Fibroblast of gingiva (primary cell): ENCODE data around the gene EXOC2.
"Not testable (repeated sequence)": the region's sequence is repeated elsewhere in the genome, so short reads cannot be mapped to it uniquely, and the experiment has no call there.

Experiments used
- DNase-seq: peaks from one replicate; pipeline ENCODE4 v3.0.0-alpha.2; 2011; ENCODE audit warnings: low read depth

EXOC2 gene

DNA sequence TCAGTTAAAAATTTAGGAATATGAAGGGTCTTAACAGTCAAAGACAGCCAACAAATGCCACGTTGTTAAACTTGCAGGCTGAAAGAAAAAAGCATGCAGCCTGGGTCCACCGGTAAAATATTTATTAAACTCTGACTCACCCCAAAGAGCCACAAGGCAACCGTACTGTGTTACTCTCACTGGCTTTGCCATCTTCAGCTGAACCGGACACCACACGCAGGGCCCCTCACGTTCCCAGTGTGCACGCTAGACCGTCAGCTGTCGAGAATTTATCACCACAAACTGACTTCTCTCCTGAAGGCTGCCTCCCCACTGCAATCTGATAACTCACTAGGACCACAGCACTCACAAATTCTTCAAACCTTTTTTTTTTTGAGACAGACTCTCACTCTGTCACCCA, 66.7 kb downstream of the EXOC2 start:
- DNase-seq: peak; percentile 61

DNA sequence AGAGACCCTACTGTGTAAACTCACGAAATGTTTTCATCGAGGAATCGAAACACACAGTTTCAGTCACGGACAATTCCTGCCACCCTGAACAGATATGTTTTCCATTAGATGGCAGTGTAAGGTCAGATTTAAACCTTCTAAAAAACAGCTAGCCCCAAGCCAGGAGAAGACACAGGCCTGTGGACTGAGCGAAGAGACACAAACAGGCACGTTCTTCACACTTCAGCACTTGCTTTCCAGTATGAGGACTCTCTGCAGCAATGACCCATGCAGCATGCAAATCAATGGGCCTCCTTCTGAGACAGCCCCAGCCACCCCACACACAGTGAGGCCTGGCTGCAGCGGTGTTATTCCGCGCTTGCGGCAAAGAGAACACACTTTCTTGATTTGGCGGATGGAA, 68.0 kb downstream of the EXOC2 start:
- peak; percentile 73 for DNase-seq

DNA sequence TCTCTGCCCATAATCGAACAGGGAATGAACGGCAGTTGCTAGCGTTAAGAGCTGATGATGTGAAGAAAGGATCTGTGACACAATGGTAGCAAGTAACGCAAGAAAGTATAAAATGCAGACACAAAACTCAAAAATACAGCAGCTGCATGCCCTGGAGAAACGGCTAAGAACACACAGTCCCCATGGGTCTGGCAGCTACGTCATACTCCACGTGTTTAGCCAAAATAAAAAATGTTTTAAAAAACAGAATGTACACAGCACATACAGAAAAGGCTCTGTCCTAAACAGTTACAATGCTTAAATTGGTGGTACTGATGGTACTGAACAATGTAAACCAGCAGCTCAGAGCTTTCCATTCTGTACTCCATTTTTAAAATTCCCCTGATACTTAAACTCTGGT, 70.5 kb downstream of the EXOC2 start:
- no peak for DNase-seq

DNA sequence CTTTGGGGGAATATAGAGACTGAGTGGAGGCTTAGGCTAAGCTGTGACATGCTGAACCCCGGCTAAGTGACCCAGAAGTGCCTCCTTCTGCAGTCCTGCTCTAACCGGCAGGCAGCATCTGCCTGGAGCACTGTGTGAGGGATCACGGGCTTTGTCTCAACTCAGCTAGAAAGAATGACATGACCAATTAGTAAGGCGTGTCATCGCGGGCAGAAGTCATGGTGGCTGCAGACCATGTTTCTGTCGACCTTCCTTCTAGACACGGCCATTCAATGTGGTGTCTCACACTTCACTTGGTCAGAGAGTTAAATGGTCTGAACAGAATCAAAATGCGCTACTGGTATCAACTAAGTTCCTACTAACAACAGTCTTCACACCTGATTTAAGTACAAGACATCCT, 71.0 kb downstream of the EXOC2 start:
- DNase-seq: no peak

DNA sequence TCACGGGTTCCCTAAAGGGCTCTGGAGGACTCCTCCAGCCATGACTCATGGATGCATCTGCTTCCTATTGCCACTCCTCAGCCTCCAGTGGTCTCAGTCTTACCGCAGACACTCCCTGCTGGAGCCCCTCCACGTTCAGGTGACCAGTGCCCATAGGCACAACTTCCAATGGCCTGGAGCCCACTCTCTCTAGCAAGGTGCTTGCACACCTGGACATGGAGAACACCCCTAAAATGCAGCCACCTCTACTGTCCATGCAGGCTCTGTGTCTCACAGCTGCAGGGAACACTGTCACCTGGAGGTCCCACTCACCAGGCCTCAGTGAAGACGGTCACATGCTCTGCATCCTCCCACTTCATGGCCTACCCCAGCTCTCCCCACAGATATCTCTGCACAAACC, 72.0 kb downstream of the EXOC2 start:
- DNase-seq: no peak

DNA sequence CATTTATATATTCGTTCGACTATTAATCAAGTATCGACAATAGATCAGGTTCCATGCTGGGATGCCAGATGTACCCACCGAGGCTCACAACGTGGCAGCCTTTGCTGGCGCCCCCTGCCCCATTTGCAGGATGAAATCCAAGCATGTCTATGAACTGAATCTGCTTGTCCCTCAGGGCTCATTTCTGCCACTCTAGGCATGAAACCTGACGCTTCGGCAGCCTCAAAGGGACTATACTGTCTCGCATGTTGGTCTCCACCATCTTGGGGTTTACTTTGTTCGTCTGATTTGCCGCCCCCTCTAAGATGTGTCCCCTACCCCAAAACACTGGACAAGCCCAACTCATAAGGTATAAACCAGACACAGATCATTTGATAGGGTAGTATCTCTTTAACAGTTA, 72.8 kb downstream of the EXOC2 start:
- DNase-seq: no peak

DNA sequence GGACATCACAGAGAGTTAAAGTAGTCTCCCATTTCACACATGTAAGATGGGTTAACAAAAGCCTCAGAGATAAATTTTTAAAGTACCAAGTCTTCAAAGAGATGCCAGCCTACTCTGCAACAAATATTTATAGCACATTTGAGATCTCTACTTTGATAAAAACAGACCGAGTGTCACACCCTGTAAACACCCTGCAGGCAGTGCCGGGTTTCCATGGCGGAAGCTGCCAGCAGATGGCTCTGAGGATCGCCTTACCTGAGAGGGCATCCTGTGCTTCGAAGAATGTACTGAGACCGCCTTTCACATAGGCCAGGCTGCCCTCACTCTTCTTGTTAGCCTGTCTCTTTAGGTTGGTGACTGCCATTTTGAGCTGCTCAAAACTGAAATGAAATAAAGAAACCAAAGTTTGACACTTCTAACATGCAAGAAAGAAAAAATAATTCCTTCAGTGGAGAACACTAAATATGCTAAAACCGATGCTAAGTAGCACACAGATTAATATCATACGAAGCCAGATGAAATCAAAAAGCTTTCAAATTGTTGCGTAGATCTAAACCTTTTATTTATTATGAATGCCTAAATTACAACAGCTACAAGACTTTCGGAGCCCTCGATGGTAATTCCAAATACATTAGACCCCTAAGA, 75.4 kb downstream of the EXOC2 start:
- no peak for DNase-seq

DNA sequence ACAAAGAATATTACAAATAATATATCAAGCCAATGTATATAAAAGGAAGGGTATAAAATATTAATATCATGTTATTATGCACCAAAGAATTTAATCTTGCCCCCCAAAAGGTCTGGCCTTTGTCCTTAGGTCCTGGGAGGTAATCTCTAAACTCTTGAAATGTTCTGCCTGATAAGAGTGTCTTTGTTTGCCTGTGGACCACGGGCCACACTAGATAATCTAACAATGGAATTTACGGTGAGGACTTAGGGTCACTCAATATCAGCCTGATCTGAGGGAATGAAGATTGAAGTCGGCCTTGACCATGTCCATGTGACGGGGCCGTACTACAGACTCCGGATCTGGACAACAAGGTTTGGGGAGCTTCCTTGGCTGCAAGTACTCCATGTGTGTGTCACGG, 79.0 kb downstream of the EXOC2 start:
- no peak for DNase-seq

DNA sequence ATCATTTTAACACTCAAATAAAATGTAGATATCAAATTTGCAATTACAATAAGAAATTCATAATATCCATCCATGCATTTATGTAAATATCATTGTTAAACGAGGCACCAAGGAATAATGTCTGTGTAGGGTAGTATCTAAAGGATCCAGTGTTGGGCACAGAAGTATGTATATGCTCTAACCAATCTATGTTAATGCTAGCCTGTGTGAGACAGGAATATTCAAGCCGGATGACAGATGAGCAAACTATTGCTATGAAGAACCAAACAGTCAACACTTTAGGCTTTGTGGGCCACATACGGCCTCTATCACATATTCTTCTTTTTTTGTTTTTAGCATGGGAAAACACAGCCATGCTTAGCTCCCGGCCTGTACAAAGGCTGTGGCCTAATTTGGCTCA, 81.0 kb downstream of the EXOC2 start:
- DNase-seq: no peak

DNA sequence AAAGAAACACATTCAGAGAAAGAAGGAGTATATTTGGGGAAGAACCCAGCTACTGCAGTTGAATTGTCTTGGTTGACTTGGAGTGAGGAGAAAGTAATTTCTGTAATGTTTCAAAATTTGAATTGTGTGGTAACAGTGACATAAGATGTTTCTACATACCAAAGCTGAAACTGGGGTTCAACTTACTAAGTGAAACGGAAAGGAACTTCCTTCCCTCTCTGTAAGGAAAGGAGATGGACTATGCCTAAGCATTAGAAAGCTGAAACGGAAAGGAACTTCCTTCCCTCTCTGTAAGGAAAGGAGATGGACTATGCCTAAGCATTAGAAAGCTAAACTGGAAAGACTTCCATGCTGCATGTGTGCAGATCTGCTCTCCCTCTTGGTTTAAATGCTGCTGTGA, 82.1 kb downstream of the EXOC2 start:
- peak; percentile 14 for DNase-seq

DNA sequence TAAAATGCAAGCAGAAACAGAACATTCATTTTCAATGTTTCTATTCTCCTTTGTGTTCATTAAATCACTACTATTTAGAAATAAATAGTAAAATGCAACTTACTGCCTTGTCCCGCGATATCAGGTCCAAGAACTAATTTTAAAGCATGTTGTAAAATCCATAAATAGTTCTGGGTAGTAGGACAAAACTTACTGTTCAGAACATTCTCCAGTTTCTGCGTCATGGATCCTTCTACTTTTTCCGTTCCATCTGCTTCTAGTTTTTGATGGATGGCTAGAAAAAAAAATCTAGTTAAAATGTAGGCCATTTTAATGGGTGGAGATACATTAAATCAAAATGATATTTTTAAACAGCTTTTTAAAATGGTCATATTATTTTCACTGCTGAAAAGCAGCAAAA, 83.0 kb downstream of the EXOC2 start:
- no peak for DNase-seq

DNA sequence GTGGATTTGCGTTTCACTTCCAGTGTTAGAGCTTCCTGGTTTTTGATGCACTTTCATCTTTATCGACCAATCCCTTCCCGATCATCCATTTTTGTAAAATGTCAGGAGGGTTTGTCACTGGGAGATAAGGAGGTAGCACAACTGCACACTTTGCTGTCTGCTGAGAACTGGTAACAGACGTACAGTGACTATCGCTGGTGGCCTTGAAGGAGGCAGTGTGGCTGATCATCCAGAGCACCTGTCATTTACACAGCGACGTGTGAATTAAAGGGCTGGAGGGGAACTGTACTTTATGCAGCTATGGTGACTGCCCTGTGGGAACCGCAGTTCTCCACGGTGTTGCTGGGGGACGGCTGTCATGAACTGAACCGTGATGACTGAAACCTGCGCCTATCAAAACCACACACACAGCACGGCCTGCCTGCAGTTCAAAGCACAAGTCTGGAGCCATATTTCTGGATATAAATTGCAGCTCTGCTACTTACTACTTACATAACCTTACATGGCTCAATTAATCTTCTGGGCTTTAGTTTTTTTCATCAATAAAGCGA, 86.0 kb downstream of the EXOC2 start:
- no peak for DNase-seq

DNA sequence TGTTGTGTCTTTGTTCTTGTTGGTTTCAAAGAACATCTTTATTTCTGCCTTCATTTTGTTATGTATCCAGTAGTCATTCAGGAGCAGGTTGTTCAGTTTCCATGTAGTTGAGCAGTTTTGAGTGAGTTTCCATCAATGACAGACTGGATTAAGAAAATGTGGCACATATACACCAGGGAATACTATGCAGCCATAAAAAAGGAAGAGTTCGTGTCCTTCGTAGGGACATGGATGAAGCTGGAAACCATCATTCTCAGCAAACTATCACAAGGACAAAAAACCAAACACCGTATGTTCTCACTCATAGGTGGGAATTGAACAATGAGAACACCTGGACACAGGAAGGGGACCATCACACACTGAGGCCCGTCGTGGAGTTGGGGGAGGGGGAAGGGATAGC, 87.0 kb downstream of the EXOC2 start:
- not testable (repeated sequence) for DNase-seq

DNA sequence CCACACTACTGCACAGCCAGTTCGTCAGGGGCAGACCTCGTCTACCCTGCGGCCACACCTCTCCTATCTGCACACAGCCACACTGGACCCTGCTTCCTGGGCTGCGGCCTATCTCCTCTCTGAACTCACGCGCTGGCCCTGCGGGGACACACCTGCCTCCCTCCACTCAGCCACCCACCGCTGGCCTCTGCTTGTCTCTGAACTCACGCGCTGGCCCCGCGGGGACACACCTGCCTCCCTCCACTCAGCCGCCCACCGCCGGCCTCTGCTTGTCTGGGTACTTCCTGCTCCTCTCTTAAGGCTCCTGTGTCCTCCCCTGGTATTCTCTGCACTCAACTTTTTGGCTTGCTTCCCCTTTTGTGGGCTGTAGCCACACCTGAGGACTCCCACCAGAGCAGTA, 88.4 kb downstream of the EXOC2 start:
- no peak for DNase-seq

DNA sequence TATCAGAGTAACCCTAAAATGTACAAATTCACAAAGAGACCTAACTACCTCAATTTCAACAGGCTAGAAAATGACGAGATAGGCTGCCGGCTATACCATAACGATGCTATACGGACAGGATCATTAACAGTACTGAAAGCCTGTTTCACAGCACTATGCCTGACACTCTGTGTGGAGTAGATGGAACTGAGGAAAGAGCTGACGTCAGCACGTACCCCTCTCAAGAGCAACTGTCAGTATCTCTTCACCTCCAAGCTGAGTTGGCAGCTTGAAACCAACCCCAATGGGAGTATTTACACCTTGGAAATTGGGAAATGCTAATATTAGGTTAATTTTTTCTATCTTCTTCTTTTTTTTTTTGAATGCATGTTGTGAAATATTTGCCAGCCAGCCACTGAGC, 89.7 kb downstream of the EXOC2 start:
- DNase-seq: no peak

DNA sequence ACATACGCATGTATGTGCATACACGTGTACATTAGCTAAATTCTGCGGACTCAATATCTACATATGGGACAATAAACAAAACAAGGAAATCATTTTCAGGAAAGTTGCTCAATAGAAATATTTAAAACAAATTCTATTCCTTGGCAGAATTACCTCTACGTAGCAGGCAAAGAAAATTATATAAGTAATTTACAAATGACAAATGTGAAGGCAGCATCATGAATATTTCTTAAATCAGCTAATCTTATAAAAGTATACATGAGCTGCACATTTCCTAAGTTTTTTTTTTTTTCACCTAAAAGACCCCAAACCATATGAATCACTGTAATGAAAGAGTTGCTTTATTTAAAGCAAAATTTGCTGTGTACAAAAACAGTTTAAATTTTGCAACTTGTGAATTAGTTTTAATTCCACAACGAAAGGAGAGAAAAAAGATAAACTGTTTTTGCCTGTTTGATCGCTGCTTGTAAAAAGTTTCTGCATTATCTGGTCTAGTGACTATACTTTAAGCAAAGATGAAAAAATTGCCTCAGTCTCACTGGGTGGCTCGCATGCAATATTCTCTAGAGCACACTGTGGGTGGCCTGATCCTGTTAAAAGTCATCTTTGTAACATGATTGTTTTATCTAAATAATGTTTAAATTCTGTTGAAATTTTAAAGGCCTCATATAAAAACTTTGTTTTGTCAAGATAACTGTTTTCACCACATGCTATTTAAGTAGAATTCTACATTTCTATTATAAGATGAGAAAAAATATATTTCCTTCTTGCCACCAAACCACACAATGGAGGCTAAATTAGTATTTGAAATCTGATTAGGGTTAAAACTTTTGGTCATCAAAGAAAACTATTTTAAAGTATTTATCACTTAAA, 93.1 kb downstream of the EXOC2 start:
- DNase-seq: no peak

DNA sequence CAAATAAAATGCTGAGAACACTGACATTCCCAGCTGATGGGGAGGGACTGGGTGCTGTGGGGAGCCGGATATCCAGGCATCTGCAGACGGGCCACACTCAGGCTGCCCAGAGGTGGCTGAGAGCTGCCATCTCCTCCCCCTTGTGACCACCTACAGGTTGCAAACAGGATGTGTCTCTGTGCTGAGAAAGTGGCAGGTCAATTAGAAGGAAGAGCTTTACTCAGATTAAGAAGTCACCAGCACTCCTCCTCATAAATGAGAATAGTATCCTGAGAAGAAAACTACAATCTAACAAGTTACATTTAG, 99.1 kb downstream of the EXOC2 start:
- DNase-seq: no peak

DNA sequence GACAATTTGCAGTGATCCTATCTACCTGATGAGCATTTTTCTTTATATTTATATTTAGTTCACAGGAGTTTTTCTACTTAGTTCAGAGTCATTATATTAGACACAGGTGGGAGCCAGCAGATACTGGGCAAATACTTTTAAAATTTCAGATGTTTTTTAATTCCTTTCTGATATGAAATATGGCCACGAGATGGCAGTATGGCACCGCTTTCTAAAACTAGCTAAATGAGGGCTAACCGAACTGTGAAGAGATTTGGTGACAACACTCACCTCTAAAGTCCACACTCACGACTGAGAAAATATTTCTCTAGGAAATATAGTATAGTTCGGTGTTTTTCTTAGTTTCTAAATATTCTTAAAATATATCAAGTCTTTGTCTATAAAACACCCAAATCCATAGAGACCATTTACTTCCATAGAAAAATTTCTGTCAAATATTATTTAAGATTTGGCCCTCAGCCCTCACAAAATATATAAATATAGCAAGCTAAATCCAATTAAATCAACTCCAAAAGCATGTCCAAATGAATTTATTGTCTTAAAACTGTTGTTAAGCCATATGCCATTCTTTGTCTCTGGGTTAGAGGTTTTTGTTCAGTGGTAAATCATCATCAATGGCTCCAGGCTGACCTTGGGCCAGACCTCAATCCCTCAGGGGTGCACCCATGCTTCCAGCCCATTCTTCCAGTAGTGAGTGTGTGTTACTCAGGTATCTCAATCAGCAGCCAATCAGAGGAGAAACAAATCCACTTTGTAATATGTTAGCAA, 99.6 kb downstream of the EXOC2 start:
- DNase-seq: peak; percentile 35

DNA sequence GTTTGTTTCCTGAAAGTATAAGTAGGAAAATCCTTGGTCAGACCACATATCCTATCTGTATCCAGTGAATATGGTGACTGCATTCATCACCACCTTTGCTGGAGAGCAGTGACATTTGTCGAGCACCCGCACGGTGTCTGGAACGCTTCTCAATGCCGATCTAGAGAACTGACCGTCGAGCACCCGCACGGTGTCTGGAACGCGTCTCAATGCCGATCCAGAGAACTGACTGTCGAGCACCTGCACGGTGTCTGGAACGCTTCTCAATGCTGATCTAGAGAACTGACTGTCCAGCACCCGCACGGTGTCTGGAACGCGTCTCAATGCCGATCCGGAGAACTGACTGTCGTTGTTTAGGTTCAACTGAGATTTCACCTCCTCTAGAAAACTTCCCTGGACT, 103.8 kb downstream of the EXOC2 start:
- no peak for DNase-seq

DNA sequence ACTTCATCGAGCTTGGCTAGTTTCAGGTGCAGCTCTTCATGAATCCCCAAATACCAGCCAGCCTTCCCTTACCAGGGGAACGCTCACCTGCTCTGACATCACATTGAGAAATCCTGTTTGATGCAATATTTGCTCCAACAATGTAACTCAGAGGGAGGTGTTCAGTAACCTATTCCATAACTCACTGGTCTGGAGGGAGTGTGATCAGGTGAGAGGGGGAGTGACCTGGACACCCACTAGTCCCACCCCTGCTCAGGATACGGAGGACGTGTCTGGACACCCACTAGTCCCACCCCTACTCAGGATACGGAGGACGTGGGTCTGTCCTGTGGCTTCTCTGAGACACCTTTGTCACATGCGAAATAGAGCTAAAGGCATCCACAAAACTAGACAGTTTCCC, 106.4 kb downstream of the EXOC2 start:
- no peak for DNase-seq

DNA sequence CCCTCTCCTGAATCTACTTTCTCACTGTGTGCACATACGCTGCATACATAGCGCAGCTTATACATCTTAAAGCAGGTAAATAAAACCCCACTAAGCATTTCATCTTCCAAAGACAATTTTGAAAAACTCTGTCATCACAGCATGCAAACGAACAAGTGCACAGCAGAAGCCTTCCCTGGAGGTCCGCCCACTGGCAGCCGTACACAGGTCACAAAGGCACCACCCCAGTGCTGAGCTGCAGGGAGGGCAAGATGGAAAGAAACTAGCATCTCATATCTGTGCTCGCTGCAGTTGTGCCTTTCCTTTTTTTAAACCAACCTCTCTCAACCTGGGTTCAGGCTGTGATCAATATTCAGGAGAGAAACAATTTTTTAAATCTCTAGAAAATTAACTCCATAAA, 109.3 kb downstream of the EXOC2 start:
- DNase-seq: no peak

DNA sequence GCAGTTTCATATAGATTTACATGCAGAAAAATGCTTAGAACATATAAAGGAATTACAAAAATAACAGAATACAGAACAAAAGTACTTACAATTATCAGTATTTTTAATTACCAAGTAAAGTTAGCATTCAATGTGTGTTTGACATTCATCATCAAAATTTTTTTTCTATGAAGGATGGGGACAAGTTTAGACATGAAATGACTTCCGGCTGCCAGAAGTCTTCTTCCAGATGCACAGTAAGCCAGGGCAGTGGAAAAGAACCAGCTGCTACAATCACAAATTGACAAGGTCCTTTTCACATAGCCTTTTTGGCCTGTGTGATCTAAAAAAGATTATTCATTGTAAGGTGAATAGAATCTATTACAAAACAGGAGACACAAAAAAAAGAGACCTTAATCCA, 109.8 kb downstream of the EXOC2 start:
- no peak for DNase-seq

DNA sequence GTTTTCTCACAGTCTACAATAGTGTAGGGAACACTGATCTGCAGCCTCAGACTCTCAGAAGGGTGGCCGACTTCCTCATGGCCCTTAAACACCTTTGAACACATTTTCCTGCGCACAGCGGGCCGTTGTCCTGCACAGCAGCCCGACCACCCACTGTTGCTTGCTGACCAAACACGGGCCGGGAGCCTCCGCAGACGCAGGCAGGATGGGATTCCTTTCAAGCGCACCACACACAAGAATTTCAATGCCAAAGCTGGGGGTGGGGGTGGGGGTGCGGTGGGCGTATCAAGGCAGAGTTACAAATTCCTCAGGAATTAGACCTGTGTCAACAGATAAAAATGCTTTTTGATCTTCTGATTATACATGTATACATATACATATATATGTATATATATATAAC, 110.6 kb downstream of the EXOC2 start:
- DNase-seq: no peak
